GM21717 (cell line): ENCODE data around the gene CLDN10.
A peak's percentile ranks its signal among the peaks of the same experiment; 100 is the strongest.
"Not testable (repeated sequence)": the region's sequence is repeated elsewhere in the genome, so short reads cannot be mapped to it uniquely, and the experiment has no call there.

Experiments
- ATAC-seq: cut with Tn5 transposase; IDR thresholded peaks from one replicate; pipeline ENCODE4 v1.9.1; 2021; ENCODE audit warnings: mild to moderate bottlenecking, moderate library complexity; ENCODE audit not compliant: unreplicated experiment

Gene CLDN10

GRCh38 chr13:95541308-95541707, 11.2 kb upstream of the CLDN10 start:
- no peak for ATAC-seq

GRCh38 chr13:95541911-95542474, 10.5 kb upstream of the CLDN10 start:
- ATAC-seq = no peak

DNA sequence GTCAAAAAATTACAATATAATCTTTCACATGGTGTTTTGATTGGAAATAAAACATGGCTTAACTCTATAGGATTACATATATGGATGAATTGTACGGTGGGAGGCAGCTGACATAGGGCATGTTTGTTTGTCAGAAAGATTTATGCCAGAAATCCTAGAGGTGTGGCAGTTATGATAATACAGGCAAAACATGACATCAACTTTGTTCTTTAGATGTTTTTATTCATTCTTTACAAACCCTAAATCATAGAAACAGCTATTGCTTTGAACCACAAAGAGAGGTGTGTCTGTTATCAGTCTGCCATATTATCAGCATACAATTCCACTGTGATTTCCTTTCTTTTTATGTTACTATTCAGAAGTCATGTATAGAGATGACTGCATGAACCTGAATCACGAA, 8.2 kb upstream of the CLDN10 start:
- ATAC-seq = no peak

DNA sequence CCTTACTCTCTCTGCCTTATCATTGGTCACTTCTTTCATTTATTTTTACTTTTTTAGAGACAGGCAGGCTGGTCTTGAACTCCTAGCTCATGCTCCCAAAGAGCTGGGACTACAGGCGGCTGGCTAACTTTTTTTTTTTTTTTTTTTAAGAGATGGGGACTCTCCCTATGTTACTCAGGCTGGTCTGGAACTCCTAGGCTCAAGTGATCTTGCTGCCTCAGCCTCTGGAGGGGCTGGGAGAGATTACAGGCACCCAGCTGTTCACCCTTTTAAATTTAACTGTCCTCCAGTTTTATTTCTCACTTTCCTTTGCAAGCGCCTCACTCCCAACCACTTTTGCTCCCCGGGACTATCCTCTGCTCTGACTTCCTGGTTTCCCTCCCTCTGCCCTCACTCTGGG, 5.6 kb upstream of the CLDN10 start:
- ATAC-seq = no peak

- ATAC-seq = no peak
Measured at GRCh38 chr13:95547531-95548167, 4.9 kb upstream of the CLDN10 start.

DNA sequence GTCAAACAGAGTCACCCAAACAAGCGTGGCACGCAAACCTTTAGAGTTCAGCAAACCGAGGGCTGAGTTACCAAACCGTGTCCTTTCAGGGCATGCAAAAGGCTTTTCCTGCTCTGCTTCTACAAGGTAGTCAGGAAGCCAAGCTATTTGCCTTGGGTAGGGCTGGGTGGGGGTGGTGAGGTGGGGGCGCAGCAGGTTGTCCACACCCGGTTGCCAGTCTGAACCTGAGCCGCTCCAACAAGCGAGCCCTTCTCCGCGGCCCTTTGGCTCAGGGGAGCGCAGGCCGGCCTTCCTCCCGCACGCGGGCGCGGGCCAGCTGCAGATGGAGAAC, 347 bp upstream of the CLDN10 start:
- ATAC-seq = no peak

DNA sequence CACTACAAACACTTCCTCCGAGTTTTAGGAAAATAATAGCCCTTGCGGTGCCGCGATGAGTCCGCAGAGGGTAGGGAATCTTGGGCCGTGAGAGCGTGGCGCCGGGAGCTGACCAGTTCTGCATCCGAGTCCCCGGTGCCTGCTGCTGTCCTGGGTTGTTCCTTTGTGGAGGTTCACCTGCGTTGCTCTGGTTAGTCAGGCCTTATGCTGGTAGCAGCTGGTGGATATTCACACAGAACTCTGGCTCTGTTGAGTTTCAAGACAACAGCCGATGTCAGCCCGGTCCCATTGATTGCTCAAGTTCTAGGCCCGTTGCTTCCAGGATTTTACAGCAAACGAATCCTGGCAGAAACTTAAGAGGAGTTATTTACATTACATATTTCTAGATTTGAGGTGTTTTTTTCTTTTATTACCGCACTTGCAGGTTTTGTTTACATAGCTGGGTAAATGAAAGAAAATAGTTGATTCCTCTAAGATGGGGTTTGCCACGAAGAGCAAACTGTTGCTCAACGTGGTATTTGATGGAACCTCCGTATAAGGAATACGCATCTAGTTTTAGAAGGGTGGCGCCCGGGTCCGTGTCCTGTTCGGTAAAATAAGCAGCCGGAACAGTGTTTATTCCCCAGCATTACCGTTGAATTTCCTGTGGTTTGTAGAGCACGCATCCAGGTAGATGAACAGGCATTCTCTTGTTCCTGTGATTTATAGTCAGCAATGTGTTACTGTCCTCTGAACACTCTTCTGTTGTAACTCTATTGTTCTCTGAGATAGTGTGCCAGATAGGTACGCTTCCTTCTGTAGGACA, 1.3 kb downstream of the CLDN10 start:
- ATAC-seq = no peak

DNA sequence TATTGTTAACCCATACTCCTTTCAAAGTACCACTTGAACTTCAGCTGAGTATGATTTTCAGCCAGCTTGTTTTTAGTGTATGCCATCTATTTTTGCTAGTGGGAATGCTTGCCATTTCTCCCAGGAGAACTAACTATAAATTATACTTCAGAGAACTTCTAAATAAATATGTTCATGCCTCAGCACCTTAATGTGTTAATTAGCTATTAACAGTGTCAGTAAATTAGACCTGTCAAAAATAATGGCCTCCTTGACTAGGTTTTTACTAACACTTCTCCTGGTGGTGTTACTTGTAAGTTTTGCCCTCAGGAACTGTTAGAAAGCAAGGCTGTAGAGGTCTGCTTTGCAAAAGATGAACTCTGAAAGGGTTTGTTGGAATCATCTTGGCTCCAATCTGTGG, 4.5 kb downstream of the CLDN10 start:
- ATAC-seq = no peak

GRCh38 chr13:95559100-95559499, 6.6 kb downstream of the CLDN10 start:
- ATAC-seq = no peak

DNA sequence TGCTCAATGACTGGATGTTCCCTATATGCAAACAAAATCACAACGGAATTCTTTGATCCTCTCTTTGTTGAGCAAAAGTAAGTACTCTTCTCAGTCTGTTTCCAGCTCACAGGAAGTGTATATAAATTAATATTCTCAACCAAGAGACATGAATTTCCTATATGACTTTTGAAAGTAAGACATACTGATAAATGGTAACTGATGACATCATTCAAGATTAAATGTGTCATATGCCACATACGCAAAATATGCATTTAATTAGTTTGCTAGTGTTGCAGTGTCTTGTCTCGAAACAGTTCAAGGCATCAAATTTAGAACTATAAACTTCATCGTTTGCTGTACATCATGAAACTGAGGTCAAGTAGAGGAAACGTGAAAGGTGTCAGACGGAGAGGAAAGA, 7.9 kb downstream of the CLDN10 start:
- ATAC-seq = no peak

GRCh38 chr13:95564091-95564490, 11.6 kb downstream of the CLDN10 start:
- ATAC-seq = no peak

DNA sequence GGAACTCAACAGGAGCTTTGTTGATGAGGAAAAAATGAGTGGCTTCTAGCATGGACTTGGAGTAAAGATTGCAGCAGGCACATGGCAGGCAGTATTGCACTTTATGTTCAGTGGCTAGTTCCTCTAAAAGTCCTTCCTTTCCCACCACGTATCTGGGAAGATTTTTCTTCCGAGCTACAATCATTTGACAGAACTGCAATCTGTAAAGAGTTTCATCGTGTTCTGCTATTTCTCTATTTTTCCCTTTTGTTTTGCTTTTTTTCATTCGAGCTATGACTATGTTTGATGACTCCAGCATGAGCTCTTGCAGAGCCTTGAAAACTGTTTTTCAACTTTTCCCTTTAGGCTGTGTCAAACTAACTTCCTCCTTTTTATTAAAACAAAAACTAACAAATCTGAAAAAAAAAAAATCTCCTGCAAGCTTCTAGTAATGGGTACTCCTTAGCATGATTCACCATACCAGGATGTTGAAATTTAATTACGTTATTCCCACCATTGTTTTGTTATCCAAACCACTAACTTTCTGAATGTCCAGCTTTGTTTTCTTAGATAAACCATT, 12.3 kb downstream of the CLDN10 start:
- no peak for ATAC-seq

DNA sequence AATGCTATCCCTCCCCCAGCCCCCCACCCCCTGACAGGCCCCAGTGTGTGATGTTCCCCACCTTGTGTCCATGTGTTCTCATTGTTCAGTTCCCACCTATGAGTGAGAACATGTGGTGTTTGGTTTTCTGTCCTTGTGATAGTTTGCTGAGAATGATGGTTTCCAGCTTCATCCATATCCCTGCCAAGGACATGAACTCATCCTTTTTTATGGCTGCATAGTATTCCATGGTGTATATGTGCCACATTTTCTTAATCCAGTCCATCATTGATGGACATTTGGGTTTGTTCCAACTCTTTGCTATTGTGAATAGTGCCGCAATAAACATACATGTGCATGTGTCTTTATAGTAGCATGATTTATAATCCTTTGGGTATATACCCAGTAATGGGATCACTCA, 13.2 kb downstream of the CLDN10 start:
- ATAC-seq = not testable (repeated sequence)

GRCh38 chr13:95568131-95568530, 15.6 kb downstream of the CLDN10 start:
- no peak for ATAC-seq

DNA sequence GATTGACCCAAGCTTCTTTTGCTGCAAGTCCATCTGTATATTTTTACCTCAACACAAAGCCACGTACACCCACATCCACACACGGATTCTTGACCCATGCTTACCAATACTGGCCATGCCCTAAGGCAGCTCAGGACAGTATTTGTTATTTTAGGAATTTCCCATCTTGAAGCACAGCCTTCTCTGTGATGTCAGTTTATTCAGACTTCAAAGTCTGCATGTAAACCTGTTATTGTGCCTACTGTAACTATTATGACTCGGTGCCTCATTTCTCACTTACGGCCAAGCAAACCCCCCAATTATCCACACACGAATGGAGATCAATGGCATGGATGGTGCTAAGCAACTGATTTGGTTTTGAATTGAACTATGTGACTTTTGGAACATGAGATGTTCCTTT, 17.5 kb downstream of the CLDN10 start:
- no peak for ATAC-seq

DNA sequence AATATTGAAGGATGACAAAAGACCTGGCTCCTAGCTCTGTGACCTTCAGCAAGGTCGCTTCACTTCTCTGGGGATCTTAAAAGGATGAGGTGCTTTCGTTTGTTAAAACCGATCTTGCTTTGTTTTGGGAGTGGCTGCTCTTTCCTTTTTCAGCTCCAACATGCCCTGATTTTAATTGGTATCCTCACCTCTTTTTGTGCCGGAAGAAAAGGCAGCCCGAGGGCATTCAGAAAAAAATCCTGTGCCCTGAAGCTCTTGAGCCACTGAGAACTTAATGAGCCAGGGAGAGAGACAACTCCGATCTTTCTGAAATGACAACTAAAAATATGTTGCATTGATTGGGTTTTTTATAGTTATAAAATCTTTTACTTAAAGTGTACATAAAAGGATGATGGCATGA, 19.4 kb downstream of the CLDN10 start:
- ATAC-seq = no peak

GRCh38 chr13:95573221-95573620, 20.7 kb downstream of the CLDN10 start:
- ATAC-seq = no peak

GRCh38 chr13:95579303-95579702, 26.8 kb downstream of the CLDN10 start:
- ATAC-seq = peak; percentile 86

DNA sequence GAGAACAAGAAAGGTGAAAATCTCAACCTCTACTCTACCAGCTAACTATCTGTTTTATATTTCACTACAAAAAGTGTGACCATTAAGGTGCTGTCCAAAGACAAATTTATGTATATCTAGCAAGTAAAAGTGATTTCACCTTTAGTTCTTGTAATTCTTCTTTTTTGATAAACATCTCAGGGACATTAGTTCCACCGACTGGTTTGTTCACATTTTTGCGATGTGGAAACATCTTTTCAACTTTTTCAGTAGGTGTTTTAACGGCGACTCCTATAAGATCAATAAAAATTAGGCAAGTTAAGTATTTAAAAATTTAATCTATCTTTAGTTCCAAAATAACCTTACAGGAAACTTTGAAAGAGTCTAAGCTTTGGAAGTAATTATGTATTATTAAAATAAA, 33.3 kb downstream of the CLDN10 start:
- ATAC-seq = no peak

DNA sequence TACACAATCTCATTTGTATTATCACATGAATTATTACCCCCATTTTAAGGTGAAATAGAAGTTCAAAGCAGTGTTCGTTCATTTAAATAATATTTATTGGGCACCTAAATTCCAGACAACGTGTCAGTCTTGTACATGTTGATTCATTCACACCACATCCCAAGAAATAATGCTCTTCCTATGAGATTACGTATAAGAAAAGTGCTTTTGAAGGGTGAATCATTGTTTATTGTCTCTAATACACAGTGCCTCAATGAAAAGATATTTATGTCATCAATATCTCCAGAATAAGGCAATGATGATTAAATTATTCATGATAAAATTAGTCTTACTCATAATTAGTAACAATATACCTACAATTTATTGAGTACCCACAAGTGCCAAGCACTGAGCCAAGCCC, 35.6 kb downstream of the CLDN10 start:
- ATAC-seq = no peak

DNA sequence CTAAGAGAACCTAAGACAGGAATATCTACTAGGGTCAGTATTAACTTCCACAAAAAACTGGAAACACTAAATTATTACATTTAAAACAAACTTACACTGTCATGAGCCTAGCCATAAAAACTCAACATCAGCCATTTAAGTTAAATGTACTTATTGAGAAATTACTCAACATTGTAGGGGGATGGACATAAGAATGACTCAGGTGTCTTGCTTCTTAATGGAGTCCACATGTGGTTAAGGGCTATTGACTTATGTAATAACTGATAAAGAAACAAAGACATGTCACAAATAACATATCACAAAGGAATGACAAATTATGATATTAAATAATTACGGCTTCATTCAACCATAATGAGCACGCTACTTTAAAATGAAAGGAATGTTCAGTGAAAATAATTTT, 36.2 kb downstream of the CLDN10 start:
- ATAC-seq = no peak

GRCh38 chr13:95593462-95593861, 40.9 kb downstream of the CLDN10 start:
- ATAC-seq = no peak
